Activated naive CD4-positive, alpha-beta T cell treated with anti-CD3 and anti-CD28 coated beads, Interleukin-2, amount 50 U/mL, for 72 hours (primary cell): ENCODE results near the gene CPA2. TPM values are rescaled to one million over a fixed set of nuclear protein-coding genes. Genes with fewer than 3 reads are reported as not detected.

ENCODE experiments used
- ATAC-seq, 2 donors: fragments of 150-1000 bp; cut with Tn5 transposase; 2 replicates each; pipeline ENCODE4 v1.10.0; 2021; ENCODE audit warnings: mild to moderate bottlenecking in 2 of 2, moderate library complexity in 2 of 2
- DNase-seq, 2 donors: peaks; one replicate each; pipeline ENCODE4 v3.0.0; 2021 to 2022; ENCODE audit warnings: low spot score in 2 of 2
- H3K27ac Mint-ChIP-seq, 2 donors: one replicate each; pipeline ENCODE4 v1.8.0; 2022; ENCODE audit warnings: mild to moderate bottlenecking in 2 of 2, mixed read lengths in 2 of 2
- H3K36me3 Mint-ChIP-seq, 2 donors: one replicate each; pipeline ENCODE4 v1.8.0; 2022; ENCODE audit warnings: mixed read lengths in 2 of 2
- H3K9me3 Mint-ChIP-seq, 2 donors: one replicate each; pipeline ENCODE4 v1.8.0; 2022; ENCODE audit warnings: mixed read lengths in 2 of 2
- total RNA-seq, 2 donors: library from RNA; stranded (reverse); gene quantifications; one replicate each; pipeline ENCODE4 v1.2.3, GENCODE V29; 2022

CPA2 gene
- total RNA-seq, 2 donors from 2014 or later: 0.23 TPM; not detected in 1

DNA sequence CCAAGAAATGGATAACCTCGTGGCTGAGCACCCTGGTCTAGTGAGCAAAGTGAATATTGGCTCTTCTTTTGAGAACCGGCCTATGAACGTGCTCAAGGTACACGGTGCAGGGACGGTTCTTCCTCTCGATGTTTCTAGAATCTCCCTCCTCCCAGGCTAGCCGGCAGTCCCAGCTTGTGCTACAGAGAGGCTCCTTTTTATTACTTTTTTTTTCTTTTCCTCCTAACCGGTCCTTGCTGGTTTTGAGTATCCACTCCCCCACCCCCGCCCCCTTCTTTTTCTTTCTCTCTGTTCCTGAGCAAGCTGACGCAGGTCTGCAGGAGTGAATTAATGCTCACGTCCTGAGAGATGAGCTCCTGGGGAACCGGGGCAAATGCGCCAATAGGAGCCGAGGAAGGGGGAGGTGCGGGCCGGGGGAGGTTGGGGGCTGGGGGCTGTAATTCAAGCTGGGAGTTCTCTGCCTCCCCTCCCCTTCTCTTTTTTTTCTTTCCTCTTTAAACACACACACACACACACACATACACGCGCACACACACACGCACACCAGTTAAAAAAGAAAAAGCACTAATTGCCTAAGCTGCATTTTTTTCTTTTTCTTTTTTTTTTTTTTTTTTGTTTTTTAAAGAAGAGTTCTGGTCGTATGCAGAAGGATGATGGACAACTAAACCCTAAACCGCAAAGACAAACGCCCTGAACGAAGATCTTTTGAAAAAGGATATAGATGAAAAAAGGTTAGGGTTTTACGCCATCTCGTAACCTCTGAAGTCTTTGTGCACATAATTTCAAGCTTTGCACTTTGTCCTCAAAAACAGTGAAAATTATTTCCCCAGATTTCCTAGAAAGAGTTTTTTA is 6.6 kb downstream of the CPA2 start:
- Mint-ChIP-seq H3K9me3 (no peaks in the 10 kb centered on the region), H3K27ac (no peak overlapping the region), H3K36me3 (no peaks in the 10 kb centered on the region)
- ATAC-seq (peak in 1 of 2 donors; percentile 16), DNase-seq (no peak)

DNA sequence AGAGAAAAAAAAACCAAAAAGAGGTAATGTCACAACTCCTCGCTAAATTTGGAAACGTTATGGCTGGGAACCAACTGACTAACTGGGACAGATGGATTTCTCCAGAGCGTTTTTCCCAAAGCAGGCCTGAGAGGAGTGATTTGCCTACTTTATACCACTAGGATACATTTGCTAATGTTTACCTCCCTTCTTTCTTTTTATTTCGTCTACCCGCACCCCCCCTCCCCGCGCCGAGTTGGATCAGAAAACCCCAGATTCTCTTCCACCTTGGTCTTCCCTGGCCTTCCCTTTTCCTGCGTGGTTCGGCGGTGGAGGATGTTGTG is 7.2 kb downstream of the CPA2 start:
- DNase-seq (no peak), ATAC-seq (no peak)
- Mint-ChIP-seq H3K9me3 (no peaks in the 10 kb centered on the region), H3K27ac (no peak overlapping the region), H3K36me3 (no peaks in the 10 kb centered on the region)

DNA sequence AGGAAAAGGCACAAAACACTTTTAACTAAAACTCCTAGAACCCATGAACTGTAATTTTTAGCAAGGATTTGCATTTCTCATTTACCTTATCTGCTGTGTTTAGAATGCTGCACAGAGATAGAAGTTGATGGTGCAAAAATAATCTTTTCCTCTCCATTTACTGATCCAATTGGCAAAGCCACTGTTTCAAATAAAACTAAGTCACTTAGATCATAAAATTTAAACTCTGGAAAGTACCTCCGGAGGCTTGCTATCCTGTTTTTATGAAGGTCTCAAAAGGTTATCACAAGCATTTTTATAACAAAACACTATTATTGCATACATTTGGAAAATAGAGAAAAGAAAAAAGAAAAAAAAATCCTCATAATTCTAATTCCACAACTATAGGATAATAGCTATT is 7.6 kb downstream of the CPA2 start:
- H3K36me3 Mint-ChIP-seq: no peaks in the 10 kb centered on the region
- DNase-seq: no peak
- no peak for ATAC-seq
- H3K27ac Mint-ChIP-seq: no peak overlapping the region
- no peaks in the 10 kb centered on the region for H3K9me3 Mint-ChIP-seq

DNA sequence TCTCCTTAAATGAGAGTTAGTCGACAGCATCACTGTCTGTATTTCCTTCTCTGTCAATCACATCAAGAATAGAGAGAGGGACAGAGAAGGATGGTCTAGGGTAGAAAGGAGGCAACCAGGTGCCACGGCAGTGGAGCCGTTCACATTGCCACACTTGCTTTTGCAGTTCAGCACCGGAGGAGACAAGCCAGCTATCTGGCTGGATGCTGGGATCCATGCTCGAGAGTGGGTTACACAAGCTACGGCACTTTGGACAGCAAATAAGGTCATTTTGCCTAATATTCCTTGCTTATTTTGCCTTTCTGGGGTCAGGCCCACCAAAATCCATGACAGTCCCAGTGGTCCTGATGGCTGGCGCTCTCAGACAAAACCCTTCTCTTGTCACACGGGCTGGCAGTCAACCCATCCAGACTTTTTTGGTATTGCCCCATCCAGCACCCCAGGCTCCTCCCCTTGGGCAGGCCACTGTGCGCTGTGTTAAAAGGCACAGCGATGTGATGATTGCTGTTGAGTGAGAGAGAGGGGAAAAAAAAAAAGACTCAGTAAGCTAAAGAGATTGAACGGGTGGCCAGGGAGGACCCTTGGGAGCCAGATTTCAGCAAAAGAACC is 8.4 kb downstream of the CPA2 start:
- peak overlapping the region in 1 of 2 donors; percentile 3 for H3K27ac Mint-ChIP-seq
- H3K36me3 Mint-ChIP-seq: no peaks in the 10 kb centered on the region
- ATAC-seq: no peak
- H3K9me3 Mint-ChIP-seq: no peaks in the 10 kb centered on the region
- no peak for DNase-seq

DNA sequence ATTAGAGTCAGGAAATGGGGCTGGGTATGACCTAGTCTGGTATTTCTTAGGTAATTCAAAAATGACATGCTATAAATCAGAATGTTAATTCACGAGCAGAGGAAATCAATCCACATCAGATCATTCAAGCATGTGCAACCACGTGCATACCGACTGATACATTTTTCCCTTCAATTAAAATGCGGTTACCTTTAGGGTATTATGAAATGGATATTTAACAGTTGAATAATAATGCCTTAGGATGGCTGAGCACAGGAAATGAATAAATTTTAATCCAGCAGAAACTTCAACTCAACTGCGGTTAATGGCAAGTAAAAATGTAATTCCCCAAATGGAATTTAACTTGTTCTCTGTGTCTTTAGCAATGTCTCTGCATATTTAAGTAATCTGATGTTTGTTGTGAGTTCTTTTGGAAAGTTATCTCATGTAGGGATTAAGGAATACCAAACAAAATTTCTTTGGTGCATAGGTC is 9.2 kb downstream of the CPA2 start:
- DNase-seq: no peak
- Mint-ChIP-seq H3K9me3 (no peaks in the 10 kb centered on the region), H3K27ac (peak overlapping the region in 1 of 2 donors; percentile 5), H3K36me3 (no peaks in the 10 kb centered on the region)
- ATAC-seq: no peak

DNA sequence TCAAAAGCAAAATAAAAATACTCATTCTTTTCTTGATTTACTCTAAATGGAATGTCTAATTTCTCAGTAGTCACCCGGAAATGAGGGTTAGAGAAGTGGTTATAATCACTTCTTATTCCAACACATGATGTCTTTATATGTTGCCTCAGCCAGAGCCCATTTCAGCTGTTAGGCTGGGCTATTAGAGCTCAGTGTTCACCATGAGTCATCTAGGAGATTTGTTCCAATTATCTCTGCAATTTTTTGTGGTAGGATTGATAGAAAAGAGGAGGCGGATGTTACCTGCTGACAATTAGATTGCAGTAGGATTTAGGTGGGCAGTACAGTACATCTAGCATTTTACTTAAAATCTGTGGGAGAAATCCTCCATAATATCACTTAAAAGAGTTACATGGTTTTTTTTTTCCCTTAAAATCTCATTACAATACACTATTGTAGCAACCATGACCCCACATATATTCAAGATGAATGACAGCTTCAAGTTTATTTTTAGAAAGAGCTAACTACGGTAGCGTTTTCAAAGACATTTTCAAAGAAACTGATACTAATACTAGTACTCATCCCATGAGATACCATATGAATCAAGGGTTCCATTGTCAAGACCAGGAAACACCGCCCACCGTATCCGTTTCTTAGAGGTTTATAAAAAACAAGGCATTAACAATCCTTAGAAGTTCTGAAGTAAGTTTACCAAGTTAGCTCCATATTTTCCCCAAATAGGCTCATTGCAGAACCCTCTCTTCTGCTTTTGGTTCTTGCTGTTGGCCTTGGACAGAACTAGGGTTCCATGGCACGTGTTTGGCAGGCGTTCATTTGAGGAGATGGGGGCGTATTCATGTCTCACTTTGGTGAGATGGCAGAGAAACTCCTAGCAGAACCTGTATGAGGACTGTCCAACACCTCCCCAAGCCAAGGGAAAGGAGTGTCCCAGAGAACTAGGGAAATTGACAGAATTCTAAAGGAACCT is 10.4 kb downstream of the CPA2 start:
- ATAC-seq (peak; percentile 87 to 92), DNase-seq (peak in 1 of 2 donors; percentile 52)
- no peaks in the 10 kb centered on the region for H3K36me3 Mint-ChIP-seq
- H3K27ac Mint-ChIP-seq: peak overlapping the region; percentile 71 to 86
- no peaks in the 10 kb centered on the region for H3K9me3 Mint-ChIP-seq

DNA sequence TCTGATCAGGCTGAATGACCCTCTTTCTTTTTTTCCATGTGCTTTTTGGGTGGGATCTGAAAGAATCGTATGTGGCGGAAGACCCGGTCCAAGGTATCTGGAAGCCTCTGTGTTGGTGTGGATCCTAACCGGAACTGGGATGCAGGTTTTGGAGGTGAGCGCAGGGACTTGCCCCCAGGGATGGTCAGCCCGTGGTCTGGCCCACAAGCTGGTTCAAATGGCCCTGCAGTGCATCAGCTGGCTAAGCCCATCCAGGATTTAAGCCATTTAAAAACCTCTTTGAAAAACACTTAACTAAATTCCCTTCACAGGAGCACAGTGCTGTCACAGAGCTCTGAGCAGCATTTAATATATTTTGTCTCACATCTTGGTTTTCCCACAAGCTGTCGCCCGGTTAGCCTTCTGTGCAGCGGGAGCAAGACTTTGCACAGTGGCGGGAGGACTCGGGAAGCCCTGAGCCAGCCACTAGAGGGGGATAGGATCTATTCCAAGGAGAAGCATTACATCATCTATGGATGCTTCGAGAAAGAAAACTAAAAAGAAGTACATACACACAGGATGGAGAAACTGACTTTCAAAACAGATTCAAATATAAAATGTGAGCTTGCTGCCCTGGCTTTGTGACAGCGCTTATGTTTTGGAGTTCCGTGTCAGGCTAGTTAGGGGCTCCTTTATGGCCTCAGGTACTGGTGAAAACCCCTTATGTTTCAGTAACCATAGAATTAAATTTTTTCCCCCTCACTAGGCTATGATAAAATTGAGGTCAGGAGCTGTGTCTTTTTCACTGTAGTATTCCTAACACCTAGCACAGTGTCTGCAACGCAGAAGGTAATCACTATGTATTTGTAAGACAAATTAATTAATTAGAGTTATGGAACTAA is 11.3 kb downstream of the CPA2 start:
- DNase-seq: no peak
- no peaks in the 10 kb centered on the region for H3K36me3 Mint-ChIP-seq
- ATAC-seq: no peak
- no peaks in the 10 kb centered on the region for H3K9me3 Mint-ChIP-seq
- peak overlapping the region; percentile 71 to 77 for H3K27ac Mint-ChIP-seq

DNA sequence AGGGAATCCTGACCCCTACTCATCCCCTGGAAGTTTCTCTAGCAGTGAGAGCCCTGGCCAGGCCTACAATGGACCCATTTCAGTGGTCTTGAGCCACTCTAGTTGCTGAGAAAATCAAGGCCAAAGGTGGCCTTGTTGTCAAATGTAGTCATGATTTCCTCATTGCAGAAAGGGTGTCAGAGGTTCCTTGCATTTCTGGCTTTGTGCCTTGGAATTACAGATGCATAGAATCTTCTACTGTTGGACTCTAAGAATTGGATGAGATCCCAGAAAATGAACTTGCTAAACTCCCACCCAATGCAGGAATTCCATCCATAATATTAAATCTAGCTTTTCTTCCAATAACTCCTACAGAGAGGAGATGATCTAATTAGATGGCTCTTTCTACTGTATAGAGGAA is 12.2 kb downstream of the CPA2 start:
- ATAC-seq (no peak), DNase-seq (no peak)
- no peaks in the 10 kb centered on the region for H3K9me3 Mint-ChIP-seq
- no peaks in the 10 kb centered on the region for H3K36me3 Mint-ChIP-seq
- H3K27ac Mint-ChIP-seq: no peak overlapping the region

DNA sequence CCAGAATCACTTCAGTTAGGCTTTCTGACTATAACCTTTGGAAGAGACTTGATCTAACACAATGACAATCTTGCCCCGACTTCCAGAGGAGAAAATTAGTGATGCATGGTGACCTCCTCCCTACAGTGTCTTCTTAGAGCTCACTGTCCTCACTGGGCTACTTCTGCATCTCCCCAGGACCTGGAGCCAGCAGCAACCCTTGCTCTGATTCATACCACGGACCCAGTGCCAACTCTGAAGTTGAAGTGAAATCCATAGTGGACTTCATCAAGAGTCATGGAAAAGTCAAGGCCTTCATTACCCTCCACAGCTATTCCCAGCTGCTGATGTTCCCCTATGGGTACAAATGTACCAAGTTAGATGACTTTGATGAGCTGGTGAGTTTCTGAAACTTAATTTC is 12.6 kb downstream of the CPA2 start:
- no peaks in the 10 kb centered on the region for H3K36me3 Mint-ChIP-seq
- ATAC-seq (no peak), DNase-seq (no peak)
- no peak overlapping the region for H3K27ac Mint-ChIP-seq
- H3K9me3 Mint-ChIP-seq: no peaks in the 10 kb centered on the region

DNA sequence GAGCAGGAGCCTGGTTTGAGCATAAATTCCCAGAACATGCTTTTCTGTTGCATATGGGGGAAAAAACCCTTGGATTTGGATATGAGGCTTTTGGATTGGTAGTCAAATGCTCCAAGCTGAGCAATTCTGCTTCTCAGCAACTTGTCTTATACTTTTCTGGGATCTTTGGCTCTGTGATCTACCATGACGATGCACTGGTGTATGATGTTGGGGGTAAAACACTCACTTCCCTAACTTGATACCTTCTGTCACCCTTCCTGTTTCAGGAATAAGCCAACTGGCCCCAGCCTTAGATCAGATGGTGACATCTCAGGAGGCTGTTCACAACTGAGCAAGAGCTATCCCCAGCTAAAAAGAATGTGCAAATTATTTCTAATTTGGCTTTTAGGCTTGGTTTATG is 13.2 kb downstream of the CPA2 start:
- DNase-seq: no peak
- Mint-ChIP-seq H3K27ac (no peak overlapping the region), H3K36me3 (no peaks in the 10 kb centered on the region), H3K9me3 (no peaks in the 10 kb centered on the region)
- no peak for ATAC-seq

DNA sequence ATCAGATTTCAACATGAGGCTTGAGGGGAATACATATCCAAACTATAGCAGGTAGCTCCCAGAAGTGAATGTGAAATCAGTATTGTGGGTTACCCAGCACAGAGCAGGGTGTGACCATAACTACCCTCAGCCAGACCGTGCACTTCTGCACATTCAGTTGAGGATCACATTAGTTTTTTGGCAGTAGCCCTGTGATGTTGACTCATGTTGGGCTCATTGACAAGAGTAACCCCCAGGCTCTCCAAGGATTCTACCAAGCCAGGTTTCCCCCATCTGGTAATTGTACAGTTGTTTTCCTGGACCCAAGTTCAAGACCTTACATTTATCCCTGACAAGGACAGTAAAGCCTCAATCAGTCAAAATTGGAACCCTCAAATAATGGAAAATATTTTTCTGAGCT is 14.6 kb downstream of the CPA2 start:
- Mint-ChIP-seq H3K27ac (no peak overlapping the region), H3K36me3 (no peaks in the 10 kb centered on the region), H3K9me3 (no peaks in the 10 kb centered on the region)
- no peak for DNase-seq
- no peak for ATAC-seq

DNA sequence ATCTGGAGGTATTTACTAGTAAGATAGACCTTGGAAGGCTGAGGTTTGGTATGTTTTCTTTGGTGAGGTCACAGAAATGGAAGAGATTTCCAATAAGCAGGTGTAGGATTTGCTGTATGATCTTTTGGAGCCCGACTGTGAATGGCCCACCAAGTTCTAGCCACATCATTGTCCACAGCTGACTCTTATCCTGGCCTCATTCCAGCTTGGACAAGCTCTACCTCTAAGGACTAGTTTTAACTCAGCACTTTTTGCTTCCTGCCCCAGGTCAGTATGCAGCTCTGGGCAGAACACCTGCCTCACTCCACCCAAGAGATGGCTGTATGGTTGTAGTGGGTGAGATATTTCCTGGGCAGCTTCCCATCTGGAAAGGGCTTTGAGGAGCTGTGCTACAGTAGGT is 20.2 kb downstream of the CPA2 start:
- Mint-ChIP-seq H3K27ac (no peak overlapping the region), H3K9me3 (peaks cover 0 to 5% of the 10 kb centered on the region in 2 donors), H3K36me3 (no peaks in the 10 kb centered on the region)
- ATAC-seq: no peak
- DNase-seq: no peak

DNA sequence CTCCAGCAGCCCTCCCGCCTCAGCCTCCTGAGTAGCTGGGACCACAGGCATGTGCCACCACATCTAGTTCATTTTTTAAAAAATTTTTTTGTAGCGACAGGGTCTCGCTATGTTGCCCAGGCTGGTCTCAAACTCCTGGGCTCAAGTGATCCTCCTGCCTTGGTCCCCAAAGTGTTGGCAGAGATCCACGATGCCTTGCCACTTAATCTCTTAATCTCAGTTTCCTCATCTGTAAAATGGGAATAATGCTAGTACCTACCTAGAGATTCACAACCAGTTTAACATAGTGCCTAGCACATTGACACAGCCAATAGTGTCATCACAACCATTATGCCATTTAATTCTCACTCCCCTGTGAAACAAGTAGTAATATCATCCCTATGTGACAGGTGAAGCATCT is 21.5 kb downstream of the CPA2 start:
- DNase-seq (no peak), ATAC-seq (no peak)
- Mint-ChIP-seq H3K9me3 (peaks cover 0 to 5% of the 10 kb centered on the region in 2 donors), H3K27ac (no peak overlapping the region), H3K36me3 (no peaks in the 10 kb centered on the region)

DNA sequence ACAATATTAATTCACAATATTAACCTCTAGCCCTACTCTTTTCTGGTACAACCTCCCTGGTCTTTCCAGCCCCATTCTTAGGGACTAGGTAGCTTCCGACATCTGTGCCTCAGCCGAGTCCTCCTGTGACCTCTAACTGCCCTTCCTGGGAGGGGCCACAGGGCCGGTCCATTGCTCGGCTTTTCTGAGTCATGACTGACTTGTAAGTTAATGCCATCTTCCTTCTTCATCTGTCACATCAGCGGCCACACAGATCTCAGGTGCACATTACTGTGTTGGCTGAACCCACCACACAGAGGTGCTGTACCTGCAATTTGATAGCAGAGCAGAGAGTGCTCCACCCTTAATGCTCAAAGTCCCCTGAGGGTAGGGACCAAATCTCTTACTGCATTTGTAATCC is 22.2 kb downstream of the CPA2 start:
- Mint-ChIP-seq H3K36me3 (peaks cover 0 to 4% of the 10 kb centered on the region in 2 donors), H3K27ac (no peak overlapping the region), H3K9me3 (peaks cover 0 to 5% of the 10 kb centered on the region in 2 donors)
- DNase-seq (no peak), ATAC-seq (no peak)

DNA sequence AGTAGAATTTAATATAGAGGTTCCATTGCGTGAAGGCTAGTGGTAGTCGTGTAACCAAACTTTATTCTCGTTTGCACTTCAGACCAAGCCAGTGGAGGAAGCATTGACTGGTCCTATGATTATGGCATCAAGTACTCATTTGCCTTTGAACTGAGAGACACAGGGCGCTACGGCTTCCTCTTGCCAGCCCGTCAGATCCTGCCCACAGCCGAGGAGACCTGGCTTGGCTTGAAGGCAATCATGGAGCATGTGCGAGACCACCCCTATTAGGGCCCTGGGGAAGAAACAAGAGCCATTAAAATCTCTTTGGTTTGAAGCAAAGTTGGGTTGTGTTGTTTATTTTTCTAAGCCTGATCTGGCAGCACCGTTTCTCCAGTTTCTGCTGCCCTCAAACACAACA is 22.8 kb downstream of the CPA2 start:
- peaks cover 0 to 5% of the 10 kb centered on the region in 2 donors for H3K9me3 Mint-ChIP-seq
- H3K27ac Mint-ChIP-seq: no peak overlapping the region
- H3K36me3 Mint-ChIP-seq: peaks cover 0 to 11% of the 10 kb centered on the region in 2 donors
- no peak for ATAC-seq
- DNase-seq: no peak

DNA sequence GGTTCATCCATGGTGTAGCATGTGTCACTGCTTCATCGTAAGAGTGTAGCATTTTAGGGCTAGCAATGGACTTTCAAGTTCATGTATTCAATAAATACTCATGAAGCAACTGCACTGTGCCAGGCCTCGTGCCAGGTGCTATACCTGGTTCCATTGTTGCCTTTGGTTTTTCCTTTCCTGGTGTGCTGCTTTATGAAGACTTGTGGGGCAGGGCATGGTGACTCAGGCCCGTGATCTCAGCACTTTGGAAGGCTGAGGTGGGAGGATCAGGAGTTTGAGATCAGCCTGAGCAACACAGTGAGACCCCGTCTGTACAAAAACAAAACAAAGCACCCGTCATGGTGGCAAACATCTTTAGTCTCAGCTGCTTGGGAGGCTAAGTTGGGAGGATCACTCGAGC is 24.1 kb downstream of the CPA2 start:
- no peak overlapping the region for H3K27ac Mint-ChIP-seq
- H3K36me3 Mint-ChIP-seq: peaks cover 0 to 22% of the 10 kb centered on the region in 2 donors
- DNase-seq: no peak
- ATAC-seq: no peak
- H3K9me3 Mint-ChIP-seq: peaks cover 0 to 10% of the 10 kb centered on the region in 2 donors
